GM21529 (cell line): ENCODE measurements around the gene NRXN3.

ENCODE experiments used
- ATAC-seq: cut with Tn5 transposase; IDR thresholded peaks from one replicate; pipeline ENCODE4 v1.9.1; 2021; ENCODE audit not compliant: unreplicated experiment

The NRXN3 gene

DNA sequence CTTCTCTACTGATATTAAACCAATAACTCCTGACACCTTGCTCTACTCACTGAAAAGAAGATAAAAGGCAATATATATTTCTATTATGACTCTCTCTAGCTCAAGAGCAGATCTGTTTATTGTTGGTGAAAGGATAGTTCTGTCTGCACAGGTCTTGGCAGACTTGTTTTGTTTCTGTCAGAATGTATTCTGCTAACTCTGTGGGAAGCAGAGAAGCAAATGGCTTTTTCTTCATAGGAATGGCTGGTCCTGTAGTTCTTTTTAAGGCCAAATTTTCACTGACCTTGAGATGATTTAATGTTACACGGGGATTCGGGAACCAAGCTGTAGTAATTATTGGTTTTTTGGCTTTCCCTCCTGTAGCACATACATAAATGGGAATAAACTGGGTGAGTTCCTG, 1529.0 kb downstream of the NRXN3 start:
- ATAC-seq = no peak

DNA sequence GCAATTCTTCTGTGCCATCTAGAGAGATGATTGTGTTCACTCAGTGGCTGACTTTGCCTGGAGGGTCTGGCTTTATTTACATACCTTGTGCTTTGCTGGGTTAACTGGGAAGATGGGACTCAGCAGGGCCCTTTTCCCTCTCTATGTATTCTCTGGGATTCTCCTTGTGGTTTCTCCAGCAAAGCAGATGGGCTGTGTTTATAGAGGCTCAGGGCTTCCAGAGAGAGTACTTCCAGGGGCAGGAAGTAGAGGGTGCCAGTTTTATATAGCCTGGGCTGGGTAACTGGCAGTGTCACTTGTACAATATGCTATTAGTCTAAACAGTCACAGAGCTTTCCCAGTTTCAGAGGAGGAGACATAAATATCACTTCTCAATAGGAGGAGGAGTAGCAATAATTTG, 1531.2 kb downstream of the NRXN3 start:
- no peak for ATAC-seq

DNA sequence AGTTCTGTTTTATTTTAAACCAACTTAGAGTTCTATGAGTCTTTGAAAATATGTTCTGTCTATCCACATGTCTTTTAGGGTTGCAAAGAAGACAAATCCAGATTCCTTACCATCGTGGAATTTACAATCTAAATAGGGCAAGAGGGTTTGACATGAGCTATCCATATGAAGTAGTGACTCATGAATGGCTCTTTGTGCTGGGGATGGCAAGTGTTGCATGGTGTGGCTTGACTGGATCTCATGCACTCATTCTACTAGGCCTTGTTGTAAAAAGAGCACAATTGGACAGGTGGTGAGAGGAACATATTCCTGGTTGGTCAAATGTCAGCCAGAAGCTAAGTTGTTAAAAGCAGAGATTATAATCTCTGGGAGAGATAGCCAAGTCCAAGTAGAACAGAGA, 1532.0 kb downstream of the NRXN3 start:
- ATAC-seq = no peak

DNA sequence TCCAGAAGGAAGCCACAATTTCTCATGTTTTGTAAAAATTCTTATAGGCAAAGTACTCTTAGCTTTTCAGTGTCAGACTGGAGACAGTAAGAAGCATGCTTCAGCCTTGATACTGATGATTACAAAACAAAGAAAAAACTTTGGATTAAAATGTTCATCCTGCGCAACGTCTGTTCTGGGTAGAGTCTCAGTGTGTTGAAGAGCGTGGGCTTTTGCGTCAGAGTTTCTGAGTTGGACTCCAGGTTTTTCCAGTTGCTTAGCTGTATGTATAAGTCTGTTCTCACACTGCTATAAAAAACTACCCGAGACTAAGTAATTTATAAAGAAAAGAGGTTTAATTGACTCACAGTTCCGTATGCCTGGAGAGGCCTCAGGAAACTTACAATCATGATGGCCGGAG, 1533.0 kb downstream of the NRXN3 start:
- no peak for ATAC-seq

DNA sequence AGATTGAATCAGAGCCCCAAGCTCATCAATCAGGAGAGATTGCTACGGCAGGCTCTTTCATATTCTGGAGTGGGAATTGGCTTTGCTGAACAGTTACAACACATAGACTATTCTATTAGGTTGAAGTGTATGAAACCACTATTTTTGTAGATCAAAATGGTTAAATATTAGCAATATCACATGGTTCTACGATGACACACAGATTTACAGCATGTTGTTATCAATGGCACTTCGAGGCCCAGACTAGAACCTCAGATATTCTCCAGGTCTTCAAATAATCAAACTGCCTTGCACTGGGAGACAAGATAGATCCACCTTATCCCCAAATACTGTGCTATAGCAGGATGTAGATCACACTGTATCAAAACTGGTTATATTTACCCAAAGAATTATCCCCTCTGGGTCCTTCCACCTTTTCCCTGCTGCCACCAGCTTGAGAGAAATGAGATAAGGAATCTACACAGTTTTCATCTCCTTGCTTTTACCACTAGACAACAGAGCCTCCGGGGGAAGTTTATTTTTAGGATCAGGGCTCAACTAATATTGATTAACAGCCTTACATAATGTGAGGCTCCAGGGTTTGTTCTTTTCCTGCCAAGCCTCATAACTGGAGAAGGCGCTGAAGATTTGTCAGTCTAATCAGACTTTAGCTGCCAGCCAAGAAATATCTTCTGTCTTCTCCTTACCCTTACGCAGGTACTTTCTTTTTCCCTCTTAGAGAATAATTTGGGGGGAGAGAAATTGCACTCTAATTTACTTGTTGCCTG, 1534.1 kb downstream of the NRXN3 start:
- ATAC-seq = no peak

DNA sequence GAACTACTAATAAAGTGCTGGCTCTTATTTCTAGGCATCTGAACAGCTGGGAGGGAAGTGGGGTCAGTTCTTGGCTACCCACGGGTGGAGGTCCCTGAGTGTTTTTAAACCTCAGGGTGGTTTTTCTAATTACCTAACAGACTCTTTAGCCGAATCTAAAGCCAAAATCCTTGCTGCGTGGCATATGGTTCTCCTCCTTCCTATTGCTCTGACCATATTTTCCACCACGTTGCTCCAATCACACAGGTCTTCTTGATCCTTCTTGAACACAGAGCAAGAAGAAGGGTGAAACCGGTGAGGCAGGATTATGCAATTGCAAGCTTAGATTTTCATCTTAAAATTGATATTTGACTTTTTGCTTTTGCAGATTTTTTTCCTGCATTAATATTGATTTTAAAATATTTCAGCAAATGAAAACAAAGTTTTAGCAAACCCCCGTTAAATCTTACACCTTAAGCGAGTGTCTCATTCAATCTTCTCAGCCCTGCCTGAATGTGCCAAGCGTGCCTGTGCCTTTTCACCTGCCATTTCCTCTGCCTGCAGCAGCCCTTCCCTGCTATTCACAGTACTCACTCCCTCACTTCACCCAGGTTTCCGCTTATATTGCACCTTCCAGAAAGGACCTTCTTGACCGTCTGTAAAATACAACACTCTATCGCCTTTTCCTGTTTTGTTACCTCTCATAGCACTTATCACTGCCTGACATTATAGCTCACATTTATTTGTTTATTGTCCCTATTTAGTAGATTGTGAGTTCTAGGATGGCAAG, 1535.1 kb downstream of the NRXN3 start:
- ATAC-seq = no peak

DNA sequence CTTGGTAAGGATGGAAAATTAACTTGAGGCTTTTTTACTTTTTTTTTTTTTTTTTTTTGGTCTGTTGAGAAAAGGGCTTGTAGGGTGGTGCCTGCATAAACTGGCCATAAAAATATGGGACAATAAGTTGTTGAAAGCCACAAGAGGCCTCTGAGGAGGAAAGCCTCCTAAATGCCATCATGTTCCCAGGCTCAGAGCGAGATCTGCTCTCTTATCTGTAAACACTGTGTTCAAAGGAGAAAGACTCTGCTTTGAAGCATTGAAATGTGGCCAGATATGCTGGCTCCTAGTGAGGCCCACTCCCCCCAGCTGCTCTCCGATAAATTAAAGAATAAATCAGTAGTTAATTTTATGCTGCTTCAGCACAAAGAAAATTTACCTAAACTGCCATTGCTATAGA, 1536.2 kb downstream of the NRXN3 start:
- ATAC-seq = no peak

DNA sequence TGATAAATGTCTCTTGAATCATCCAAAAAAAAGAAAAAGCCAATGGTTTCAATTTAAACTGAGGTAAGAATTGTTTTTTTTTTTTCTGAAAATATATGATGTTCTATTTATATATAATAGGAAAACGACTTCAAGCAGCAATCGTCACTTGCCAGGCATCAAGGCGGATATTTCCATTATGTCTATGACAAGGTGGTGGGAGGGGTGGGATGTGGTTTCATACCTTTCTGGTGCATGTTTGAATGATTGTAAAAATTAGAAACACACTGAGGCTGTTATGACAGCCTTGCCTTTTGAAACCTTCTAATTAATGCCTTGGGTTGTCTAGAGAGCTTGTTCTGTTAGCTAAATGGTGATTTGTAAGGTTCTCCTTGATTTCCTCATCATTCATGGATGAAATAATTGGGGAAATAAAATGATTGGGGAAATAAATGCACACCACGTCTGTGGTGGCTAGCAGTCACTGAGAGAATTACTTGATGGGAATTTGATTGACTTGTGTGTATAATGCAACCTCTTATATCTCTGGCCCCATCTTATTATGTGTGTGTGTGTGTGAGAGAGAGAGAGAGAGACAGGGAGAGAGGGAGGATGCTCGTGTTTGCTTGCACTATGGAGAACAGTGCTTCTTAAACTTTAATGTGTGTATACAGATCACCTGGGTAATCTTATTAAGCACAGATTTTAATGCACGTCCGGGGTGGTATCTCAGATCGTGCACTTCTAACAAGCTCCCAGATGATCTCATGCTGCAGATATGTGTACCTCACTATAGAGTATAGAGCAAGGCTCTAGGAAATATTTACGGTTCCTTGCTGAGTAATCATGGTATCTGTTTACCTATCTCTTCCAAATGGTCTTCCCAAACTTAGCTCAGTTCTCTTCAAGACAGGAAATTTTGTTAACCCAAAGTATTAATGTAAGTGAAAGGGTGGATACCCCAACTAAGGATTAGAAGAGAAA, 1538.5 kb downstream of the NRXN3 start:
- no peak for ATAC-seq

DNA sequence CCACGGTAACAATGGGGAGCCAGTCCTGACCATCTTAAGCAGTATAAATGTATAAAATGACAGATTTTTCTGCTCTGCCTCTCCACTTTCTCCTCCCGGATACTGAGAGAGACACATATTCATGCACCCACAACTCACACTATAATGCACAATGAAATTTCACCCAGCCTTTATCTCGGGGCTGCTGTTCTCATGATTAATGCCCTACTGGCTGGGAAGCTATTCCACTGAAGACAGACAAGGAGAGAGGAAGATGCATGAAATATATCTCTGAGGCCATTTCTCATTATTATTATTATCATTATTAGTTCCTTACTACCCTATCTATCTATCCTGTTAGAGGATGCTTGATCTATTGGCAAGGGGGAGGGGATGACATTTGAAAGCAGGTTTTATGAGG, 1539.4 kb downstream of the NRXN3 start:
- no peak for ATAC-seq

DNA sequence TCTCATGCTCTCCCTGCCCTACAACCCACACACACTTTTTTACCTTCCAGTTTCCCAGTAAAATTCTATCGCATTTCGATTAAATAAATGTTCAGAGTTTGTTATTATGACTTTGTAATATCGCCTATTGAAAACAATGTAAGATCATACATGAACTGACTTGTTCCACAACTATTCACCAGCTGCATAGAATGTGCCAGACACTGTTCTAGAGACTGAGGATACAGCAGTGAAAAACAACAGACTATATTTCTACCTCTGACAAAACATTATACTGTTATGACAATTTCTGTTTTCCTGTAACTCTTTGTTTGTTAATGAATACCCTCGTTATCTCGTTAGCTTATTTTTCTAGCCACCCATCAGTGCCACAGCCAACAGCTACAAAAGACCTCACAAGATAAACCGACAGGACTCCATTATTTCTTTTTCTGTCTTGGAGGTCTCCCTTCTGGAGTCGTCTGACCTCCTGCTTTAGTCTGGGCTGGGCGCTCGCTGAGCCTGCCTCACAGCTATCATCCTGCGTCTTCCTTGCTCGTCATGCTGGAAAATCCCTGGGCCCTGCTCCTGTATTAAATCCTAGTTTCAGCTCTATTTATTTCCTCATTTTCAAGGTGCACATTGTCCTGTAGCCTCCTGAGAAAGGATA, 1542.3 kb downstream of the NRXN3 start:
- no peak for ATAC-seq

DNA sequence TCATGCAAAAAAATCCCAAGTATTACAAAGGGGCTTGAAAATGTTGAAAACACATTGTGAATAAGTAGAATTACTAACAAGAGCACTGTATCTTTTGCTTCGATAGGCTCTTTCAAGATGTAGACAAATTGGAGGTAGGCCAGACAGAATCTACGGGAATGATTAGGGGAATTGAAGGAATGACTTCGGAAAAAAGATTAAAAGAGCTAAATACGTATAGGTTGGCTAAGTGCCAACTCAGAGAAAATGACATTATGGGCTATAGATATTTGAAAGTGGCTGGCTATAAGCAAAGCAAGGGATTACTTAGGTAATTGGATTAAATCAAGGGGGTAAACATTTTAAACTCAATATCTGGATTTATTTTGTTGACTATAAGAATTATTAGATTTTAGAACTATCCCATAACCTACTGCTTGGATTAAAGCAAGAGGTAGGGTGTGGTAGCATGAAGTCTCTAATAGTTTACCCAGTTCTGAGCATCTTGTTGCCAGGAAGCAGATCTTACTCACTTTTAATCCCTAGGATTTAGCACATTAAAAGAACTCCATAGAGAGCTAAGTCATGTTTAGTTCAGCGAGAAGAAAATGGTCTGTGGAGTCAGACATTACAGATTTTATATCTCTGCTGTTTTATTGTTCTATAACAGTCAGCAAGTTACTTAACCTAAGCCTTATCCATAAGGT, 1551.4 kb downstream of the NRXN3 start:
- ATAC-seq = no peak

DNA sequence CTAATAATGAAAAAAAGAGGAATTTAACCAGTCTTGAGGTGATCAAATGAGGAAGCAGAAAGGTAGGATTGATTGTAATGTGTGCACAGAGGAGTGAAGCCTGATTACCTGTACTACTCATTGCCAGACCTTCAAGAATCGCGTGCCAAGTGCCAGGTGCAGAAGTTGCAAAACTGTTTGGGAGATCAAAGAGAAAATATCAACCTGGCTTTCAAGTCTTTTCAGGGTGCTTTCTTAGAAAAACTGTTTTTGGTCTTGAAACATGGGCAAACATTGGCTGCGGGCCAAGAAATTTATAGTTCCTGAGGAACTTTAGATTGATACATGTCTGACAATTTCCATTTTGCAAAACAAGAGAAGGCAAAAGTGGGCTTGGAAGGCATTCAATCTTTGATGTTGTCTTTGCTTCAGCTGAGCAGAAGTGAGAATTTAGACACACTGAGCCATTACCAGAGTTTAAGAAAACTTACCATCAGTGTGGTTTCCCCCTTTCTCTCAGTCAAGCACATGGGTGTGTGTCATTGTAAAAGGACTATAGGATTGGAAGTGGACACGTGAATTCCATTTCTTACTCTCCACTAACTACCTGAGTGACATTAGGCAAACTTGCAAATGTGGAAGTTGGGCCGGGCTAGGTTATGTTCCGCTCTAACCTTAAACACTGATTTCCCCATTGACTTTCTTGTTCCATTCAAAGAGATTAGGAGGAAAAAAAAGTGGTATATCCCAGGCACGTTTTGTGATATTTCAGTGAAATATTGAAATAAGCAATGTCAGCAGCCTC, 1555.0 kb downstream of the NRXN3 start:
- no peak for ATAC-seq

DNA sequence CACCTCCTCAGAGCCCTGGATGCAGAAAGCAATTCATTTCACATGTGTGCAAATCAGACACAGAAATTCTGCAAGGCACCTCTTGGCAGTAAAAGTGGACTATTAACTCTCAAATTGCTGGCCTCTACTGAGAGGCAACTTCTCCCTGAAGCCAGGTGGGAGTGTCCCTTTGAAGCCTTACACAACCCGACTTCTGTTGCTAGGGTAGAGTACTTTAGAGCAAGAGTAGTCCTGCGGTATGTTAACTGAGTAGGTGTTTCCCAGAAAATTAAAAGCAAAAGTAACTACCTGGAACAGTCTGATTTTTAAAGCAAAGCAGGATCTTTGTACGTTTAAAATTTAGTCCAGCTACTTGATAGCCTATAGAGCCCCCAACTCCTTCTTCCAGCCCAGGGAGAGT, 1557.7 kb downstream of the NRXN3 start:
- ATAC-seq = no peak

DNA sequence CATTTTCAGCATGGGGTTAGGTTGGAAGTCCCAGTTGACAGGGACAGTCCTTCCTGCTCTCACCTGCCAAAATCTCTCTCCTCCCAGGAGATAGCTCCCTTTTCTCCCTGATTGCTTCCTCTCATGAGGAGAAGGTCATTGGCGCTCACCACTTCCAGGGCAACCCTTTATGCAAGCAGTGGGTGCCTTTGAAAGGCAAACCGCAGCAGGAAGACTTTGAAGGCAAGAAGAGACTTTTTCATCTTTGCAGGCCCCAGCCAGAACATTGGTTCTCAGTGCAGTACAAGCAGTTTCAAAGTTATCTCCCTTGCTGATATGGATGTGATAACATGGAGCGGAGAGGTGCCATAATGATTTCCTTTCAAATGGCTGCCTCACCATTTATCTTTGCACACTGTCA, 1558.2 kb downstream of the NRXN3 start:
- ATAC-seq = no peak

DNA sequence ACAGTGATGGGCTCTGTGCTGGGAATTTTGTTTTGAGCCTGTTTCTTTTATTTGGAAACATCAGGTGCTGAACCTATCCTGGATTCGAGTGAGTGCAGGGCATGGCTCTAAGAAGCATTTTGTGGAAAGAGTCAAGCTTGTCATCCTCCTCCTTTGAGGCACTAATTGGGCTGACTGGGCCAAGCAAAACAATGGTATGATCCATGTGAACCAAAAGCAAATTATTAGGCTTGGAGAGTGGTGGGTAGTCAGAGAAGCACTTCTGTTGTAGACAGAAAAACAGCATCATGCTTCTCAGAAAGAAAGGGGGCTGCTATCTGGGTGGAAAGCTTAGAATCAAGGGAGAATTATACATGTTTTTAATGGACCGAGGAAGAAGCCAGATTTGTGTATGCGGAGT, 1559.6 kb downstream of the NRXN3 start:
- ATAC-seq = no peak

DNA sequence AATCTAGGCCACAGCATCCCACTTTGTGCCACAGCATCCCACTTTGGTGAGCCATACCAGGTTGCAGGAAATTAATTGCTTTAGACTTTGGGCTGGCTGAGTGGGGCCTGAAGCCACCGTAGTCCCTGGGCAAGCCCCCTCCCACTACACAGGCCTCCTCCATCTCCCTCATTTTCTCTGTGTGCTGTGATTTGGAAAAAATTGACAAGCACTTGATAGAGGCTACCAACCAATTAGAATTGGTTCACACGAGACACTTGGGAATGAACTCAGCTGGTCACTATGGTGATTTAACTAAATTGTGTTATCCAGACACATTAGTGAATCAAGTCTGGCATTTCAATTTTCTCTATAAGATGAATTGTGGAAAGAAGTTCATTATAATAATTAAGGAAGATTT, 1560.0 kb downstream of the NRXN3 start:
- no peak for ATAC-seq

DNA sequence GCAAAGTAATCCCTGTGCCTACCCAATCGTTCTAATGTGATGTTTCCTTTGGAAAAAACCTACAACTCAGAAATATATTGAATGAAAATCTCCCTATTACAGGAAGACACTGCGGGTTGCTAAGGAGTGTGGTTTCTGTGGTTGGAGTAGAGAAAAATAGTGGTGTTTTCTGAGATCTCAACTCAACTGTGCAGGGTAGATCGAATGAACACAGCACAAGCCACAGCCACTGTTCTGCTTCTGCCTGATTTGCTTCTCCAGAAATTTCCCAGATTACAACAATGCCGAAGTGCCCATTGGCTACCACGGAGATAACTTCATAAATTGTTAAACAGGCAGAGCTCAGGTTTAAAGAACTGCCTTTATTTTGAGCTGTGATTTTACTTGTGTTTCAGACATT, 1560.8 kb downstream of the NRXN3 start:
- ATAC-seq = no peak

DNA sequence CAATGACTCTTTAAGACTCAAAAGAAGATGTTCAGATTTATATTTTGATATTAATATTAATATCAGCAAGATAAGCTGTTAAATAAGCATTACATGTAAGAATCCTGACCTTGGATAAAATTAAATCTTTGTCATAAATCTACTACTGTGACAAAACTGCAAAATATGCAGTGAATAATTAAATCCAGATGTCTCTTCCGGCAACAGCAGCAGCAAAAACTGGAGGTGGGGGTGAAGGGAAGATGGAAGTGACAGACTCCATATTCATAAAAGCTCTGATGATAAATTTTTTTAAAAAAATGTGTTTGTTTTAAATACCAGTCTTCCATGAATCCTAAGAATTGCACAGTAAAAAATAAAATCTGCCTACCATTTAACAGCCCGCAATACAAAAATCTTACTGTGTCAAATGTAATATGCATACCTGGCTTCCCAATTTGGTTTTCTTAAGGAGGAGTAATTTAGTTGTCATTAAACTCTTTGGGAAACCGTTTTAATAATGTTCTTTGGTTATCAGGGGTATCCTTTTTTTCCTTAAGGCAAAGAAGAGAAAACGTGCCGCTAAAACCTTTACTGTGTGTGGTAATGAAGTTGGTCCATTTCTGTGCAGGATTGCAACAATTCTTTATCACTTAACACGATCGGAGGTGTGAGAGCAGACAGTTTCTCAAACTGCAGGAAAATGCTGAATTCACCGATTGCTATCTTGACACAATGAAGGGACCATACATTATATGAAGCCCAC, 1562.9 kb downstream of the NRXN3 start:
- no peak for ATAC-seq

DNA sequence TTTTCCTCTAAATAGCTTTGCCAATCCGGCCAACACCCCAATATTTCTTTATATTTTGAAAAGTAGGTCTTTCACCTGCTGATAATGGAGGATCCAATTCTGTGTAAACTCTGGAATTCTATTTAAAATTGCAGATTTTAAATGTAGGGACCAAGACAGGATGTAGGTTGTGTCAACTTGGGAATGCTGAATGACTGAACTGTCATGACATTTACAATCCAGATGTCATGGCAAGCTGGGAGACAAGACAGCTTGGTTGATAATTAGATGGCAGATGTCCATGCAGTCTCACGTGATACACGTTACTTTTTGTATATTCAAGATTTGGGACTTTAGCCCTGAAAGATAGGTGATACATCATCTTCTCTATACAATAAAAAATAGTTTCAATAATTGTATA, 1564.0 kb downstream of the NRXN3 start:
- no peak for ATAC-seq
